NCI-H460 (cell line): ENCODE measurements around the gene RPS27L. TPM values are rescaled to one million over a fixed set of nuclear protein-coding genes. Genes with fewer than 3 reads are reported as not detected.
"Not testable (repeated sequence)": the region's sequence is repeated elsewhere in the genome, so short reads cannot be mapped to it uniquely, and the experiment has no call there.

Experiments
- DNase-seq: peaks from one replicate; pipeline ENCODE4 v3.0.0-alpha.2; 2016; ENCODE audit warnings: low read depth; ENCODE audit errors: extremely low read depth
- total RNA-seq: library from RNA; depleted of rRNA; stranded (reverse); fragments of >200 nt; shearing (Covaris generic); gene quantifications from 2 replicates; pipeline ENCODE4 v1.2.3, GENCODE V29; 2014; rRNA removed

Gene RPS27L
- total RNA-seq, 1 experiment from 2014 or later: 356 TPM

- DNase-seq: no peak
These were observed 53.9 kb downstream of the RPS27L start for GRCh38 chr15:63103416-63103815.

- DNase-seq: not testable (repeated sequence)
These were observed 57.7 kb downstream of the RPS27L start for GRCh38 chr15:63099581-63099980.

- not testable (repeated sequence) for DNase-seq
These were observed 58.4 kb downstream of the RPS27L start for GRCh38 chr15:63098901-63099300.

Other genes with a start within 250 kb of the RPS27L start
- gene TPM1, start 114.7 kb downstream of the RPS27L start, total RNA-seq: 34.3 and 36.6 TPM in 2 replicates
- gene LACTB, start 35.6 kb downstream of the RPS27L start, total RNA-seq: 7.4 and 7.5 TPM in 2 replicates
- gene RAB8B, start 32.1 kb upstream of the RPS27L start, total RNA-seq: 12.5 and 13.1 TPM in 2 replicates
- gene APH1B, start 120.1 kb upstream of the RPS27L start, total RNA-seq: 6.6 and 8.2 TPM in 2 replicates
- 29.6 and 33.0 TPM in 2 replicates for gene CA12, start 224.4 kb upstream of the RPS27L start, total RNA-seq